ENCODE measurements around the gene ASIC2.

Gene ASIC2

DNA sequence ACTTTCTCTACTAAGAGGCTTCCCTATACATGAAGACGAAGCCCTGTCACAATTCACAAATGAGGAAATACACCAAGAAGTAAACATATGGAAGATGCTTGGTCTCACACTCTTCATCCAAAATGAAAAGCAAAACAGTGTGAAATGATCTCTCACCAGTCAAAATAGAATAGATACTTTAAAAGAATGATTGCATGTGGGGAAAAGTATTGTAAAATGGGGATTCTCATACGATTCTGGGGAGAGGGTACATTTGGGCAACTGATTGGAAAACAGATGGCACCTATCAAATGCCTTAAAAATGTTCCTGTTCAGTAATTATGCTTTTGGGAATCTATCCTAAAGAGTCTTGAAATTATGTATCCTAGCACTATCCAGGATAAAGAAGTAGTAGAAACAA lies 78.1 kb downstream of the ASIC2 start:
- H3K4me3 ChIP-seq (ENCODE audit: low read length): no peak overlapping the region
- H3K79me2 ChIP-seq (ENCODE audit: control insufficient read depth, low read length): no peaks in the 10 kb centered on the region
- no peaks in the 10 kb centered on the region for H3K36me3 ChIP-seq (ENCODE audit: control insufficient read depth, low read length)
- no peaks in the 10 kb centered on the region for H3K9me3 ChIP-seq (ENCODE audit: control insufficient read depth, insufficient read depth, low read length)
- H3K9me2 ChIP-seq (replicated peaks; ENCODE audit: control insufficient read depth, low read length): no peaks in the 10 kb centered on the region
- H3K27me3 ChIP-seq (ENCODE audit: control insufficient read depth, low read length): no peaks in the 10 kb centered on the region
- TF ChIP-seq, protein P1, sequence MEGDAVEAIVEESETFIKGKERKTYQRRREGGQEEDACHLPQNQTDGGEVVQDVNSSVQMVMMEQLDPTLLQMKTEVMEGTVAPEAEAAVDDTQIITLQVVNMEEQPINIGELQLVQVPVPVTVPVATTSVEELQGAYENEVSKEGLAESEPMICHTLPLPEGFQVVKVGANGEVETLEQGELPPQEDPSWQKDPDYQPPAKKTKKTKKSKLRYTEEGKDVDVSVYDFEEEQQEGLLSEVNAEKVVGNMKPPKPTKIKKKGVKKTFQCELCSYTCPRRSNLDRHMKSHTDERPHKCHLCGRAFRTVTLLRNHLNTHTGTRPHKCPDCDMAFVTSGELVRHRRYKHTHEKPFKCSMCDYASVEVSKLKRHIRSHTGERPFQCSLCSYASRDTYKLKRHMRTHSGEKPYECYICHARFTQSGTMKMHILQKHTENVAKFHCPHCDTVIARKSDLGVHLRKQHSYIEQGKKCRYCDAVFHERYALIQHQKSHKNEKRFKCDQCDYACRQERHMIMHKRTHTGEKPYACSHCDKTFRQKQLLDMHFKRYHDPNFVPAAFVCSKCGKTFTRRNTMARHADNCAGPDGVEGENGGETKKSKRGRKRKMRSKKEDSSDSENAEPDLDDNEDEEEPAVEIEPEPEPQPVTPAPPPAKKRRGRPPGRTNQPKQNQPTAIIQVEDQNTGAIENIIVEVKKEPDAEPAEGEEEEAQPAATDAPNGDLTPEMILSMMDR (IDR thresholded peaks at IDR 0.05; ENCODE audit: low read depth, low read length, poor library complexity, severe bottlenecking): no peak
- TF ChIP-seq EZH2phosphoT487 (IDR thresholded peaks at IDR 0.05; ENCODE audit: borderline replicate concordance, low read length): no peak
- H3K4me1 ChIP-seq (ENCODE audit: control insufficient read depth, low read length): no peaks in the 10 kb centered on the region
- H4K20me1 ChIP-seq (ENCODE audit: control insufficient read depth, insufficient read depth, low read depth, low read length): no peaks in the 10 kb centered on the region
- H3K4me2 ChIP-seq (ENCODE audit: low read length): no peak overlapping the region
- H3F3A ChIP-seq (ENCODE audit: control insufficient read depth, insufficient read depth): no peaks in the 10 kb centered on the region
- H3K27ac ChIP-seq (ENCODE audit: low read depth, low read length): no peak overlapping the region

DNA sequence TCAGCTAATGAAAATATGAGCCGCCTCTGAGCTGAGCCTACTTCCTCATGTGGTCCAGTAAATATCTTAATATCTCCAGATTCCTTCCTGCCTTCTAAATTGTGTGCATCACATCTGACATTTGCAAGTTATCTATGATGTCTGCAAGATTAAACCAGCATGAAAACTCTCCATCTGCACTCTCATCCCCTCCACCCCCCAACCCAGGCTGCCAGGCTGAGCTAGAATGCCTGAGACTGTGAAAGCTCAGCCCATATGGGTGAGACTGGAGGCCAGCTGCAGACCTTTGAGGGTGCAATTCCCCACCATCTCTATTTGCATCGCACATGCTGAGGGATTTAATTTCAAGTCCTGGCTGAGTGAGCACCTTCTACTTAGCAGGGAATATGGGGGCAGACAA lies 82.8 kb downstream of the ASIC2 start:
- Histone ChIP-seq H3K4me1 (ENCODE audit: control insufficient read depth, low read length) (no peaks in the 10 kb centered on the region), H3K27ac (ENCODE audit: low read depth, low read length) (no peak overlapping the region), H3K36me3 (ENCODE audit: control insufficient read depth, low read length) (no peaks in the 10 kb centered on the region), H3K27me3 (ENCODE audit: control insufficient read depth, low read length) (no peaks in the 10 kb centered on the region), H4K20me1 (ENCODE audit: control insufficient read depth, insufficient read depth, low read depth, low read length) (no peaks in the 10 kb centered on the region), H3K9me3 (ENCODE audit: control insufficient read depth, insufficient read depth, low read length) (no peaks in the 10 kb centered on the region), H3K4me3 (ENCODE audit: low read length) (no peak overlapping the region), H3F3A (ENCODE audit: control insufficient read depth, insufficient read depth) (no peaks in the 10 kb centered on the region), H3K79me2 (ENCODE audit: control insufficient read depth, low read length) (no peaks in the 10 kb centered on the region), H3K4me2 (ENCODE audit: low read length) (no peak overlapping the region), H3K9me2 (replicated peaks; ENCODE audit: control insufficient read depth, low read length) (no peaks in the 10 kb centered on the region)
- TF ChIP-seq EZH2phosphoT487 (IDR thresholded peaks at IDR 0.05; ENCODE audit: borderline replicate concordance, low read length): no peak
- TF ChIP-seq, protein P1 (IDR thresholded peaks at IDR 0.05; ENCODE audit: low read depth, low read length, poor library complexity, severe bottlenecking): no peak

DNA sequence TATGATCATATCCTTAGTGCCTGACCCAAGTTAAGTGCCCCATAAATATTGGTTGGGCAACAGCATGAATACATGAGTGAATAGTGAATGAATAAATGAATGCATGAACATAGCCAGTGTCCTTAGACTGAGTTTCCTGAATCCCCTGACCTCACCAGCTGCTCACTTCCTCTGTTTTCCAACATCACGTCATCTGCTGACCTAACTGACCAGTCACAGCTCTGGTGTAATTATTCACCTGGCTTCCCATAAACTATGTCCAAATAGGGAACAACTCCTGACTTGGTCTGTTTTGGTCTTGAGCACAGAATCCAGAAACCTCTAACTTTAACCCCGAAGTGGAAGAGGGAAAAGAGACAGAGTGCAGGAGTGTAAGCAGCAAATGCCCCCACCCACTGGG lies 83.4 kb downstream of the ASIC2 start:
- H3F3A ChIP-seq (ENCODE audit: control insufficient read depth, insufficient read depth): no peaks in the 10 kb centered on the region
- TF ChIP-seq, protein P1 (IDR thresholded peaks at IDR 0.05; ENCODE audit: low read depth, low read length, poor library complexity, severe bottlenecking): no peak
- no peak for TF ChIP-seq EZH2phosphoT487 (IDR thresholded peaks at IDR 0.05; ENCODE audit: borderline replicate concordance, low read length)
- H3K4me2 ChIP-seq (ENCODE audit: low read length): no peak overlapping the region
- H3K9me3 ChIP-seq (ENCODE audit: control insufficient read depth, insufficient read depth, low read length): no peaks in the 10 kb centered on the region
- H3K27ac ChIP-seq (ENCODE audit: low read depth, low read length): no peak overlapping the region
- no peaks in the 10 kb centered on the region for H3K9me2 ChIP-seq (replicated peaks; ENCODE audit: control insufficient read depth, low read length)
- no peaks in the 10 kb centered on the region for H3K27me3 ChIP-seq (ENCODE audit: control insufficient read depth, low read length)
- no peaks in the 10 kb centered on the region for H3K36me3 ChIP-seq (ENCODE audit: control insufficient read depth, low read length)
- H3K79me2 ChIP-seq (ENCODE audit: control insufficient read depth, low read length): no peaks in the 10 kb centered on the region
- no peaks in the 10 kb centered on the region for H3K4me1 ChIP-seq (ENCODE audit: control insufficient read depth, low read length)
- H3K4me3 ChIP-seq (ENCODE audit: low read length): no peak overlapping the region
- H4K20me1 ChIP-seq (ENCODE audit: control insufficient read depth, insufficient read depth, low read depth, low read length): no peaks in the 10 kb centered on the region

DNA sequence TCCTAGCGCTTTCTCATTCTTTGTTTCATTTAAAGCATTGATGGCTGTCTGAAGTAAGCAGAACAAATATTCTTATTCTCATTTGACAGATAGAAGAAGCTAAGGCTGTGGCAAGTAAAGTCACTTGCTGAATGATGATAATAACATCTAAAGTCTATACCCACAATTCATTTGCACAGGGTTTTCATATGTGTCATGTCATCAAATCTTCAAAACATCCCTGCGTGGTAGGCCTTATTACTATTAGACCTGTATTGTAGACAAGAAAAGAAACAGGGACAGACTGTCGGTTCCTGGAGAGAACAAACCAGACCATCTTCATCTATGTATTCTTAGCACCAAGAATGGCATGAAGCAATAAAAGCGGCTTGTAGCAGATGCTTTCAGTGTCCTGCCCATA lies 85.9 kb downstream of the ASIC2 start:
- Histone ChIP-seq H3K36me3 (ENCODE audit: control insufficient read depth, low read length) (no peaks in the 10 kb centered on the region), H3K27me3 (ENCODE audit: control insufficient read depth, low read length) (no peaks in the 10 kb centered on the region), H3K9me2 (replicated peaks; ENCODE audit: control insufficient read depth, low read length) (no peaks in the 10 kb centered on the region), H3K4me1 (ENCODE audit: control insufficient read depth, low read length) (no peaks in the 10 kb centered on the region), H3K9me3 (ENCODE audit: control insufficient read depth, insufficient read depth, low read length) (no peaks in the 10 kb centered on the region), H3K4me2 (ENCODE audit: low read length) (no peak overlapping the region), H3K4me3 (ENCODE audit: low read length) (no peak overlapping the region), H3K27ac (ENCODE audit: low read depth, low read length) (no peak overlapping the region), H3K79me2 (ENCODE audit: control insufficient read depth, low read length) (no peaks in the 10 kb centered on the region), H3F3A (ENCODE audit: control insufficient read depth, insufficient read depth) (no peaks in the 10 kb centered on the region), H4K20me1 (ENCODE audit: control insufficient read depth, insufficient read depth, low read depth, low read length) (no peaks in the 10 kb centered on the region)
- TF ChIP-seq, protein P1 (IDR thresholded peaks at IDR 0.05; ENCODE audit: low read depth, low read length, poor library complexity, severe bottlenecking): no peak
- no peak for TF ChIP-seq EZH2phosphoT487 (IDR thresholded peaks at IDR 0.05; ENCODE audit: borderline replicate concordance, low read length)
